H1 (cell line): Measurements from ENCODE around the gene PCNX3.

Source experiments
- BCL11A ChIP-seq, 2 experiments: IDR thresholded peaks; one replicate each; pipeline ENCODE4 v1.6.1; 2011; ENCODE audit warnings: low read depth in 2 of 2, low read length in 2 of 2, mild to moderate bottlenecking in 2 of 2
- EGR1 ChIP-seq: IDR thresholded peaks from 2 replicates; pipeline ENCODE4 v1.6.1; 2011; ENCODE audit warnings: low read depth, low read length, borderline replicate concordance
- EP300 ChIP-seq, 2 experiments: IDR thresholded peaks; 1 replicate in 1 of 2; 2 replicates in 1 of 2; pipeline ENCODE4 v1.6.1; 2011 to 2012; ENCODE audit warnings: low read depth in 2 of 2, low read length in 2 of 2, mild to moderate bottlenecking in 2 of 2, borderline replicate concordance in 1 of 2, inconsistent platforms in 1 of 2, moderate library complexity in 1 of 2
- EZH2 ChIP-seq: fragments of 200-600 bp; sonication (generic); IDR thresholded peaks from 2 replicates; pipeline ENCODE4 v1.7.1; 2012; ENCODE audit warnings: low read depth, mild to moderate bottlenecking, moderate library complexity, low read length, inconsistent platforms; ENCODE audit not compliant: severe bottlenecking
- FOSL1 ChIP-seq: IDR thresholded peaks from 2 replicates; pipeline ENCODE4 v1.6.1; 2011; ENCODE audit warnings: mild to moderate bottlenecking, low read depth, low read length, moderate library complexity; ENCODE audit not compliant: insufficient read depth
- POLR2A ChIP-seq, 2 experiments: IDR thresholded peaks; 1 replicate in 1 of 2; 2 replicates in 1 of 2; pipeline ENCODE4 v1.6.1; 2011; ENCODE audit warnings: low read depth in 2 of 2, low read length in 2 of 2, mild to moderate bottlenecking in 2 of 2; ENCODE audit errors: control extremely low read depth in 1 of 2
- POLR2AphosphoS5 ChIP-seq: IDR thresholded peaks from 2 replicates; pipeline ENCODE4 v1.6.1; 2011; ENCODE audit warnings: low read depth, low read length
- SIN3A ChIP-seq, 2 experiments: IDR thresholded peaks in 1 of 2; conservative IDR thresholded peaks in 1 of 2; 2 replicates each; pipeline ENCODE4 v1.6.1; 2011 to 2012; ENCODE audit warnings: low read length in 2 of 2, improper control_type of control experiment in 1 of 2, low read depth in 1 of 2, mild to moderate bottlenecking in 1 of 2
- TAF1 ChIP-seq: IDR thresholded peaks from 2 replicates; pipeline ENCODE4 v1.6.1; 2011; ENCODE audit warnings: mild to moderate bottlenecking, low read depth, low read length
- ZNF274 ChIP-seq: IDR thresholded peaks from 2 replicates; pipeline ENCODE4 v1.7.0; 2012; ENCODE audit warnings: low read length, borderline replicate concordance; ENCODE audit errors: extremely low read depth
- TF ChIP-seq, protein P1 (sequence below), 3 experiments: IDR thresholded peaks; 1 replicate in 2 of 3; 2 replicates in 1 of 3; pipeline versions ENCODE4 v1.5.1 to v1.6.1; 2011; ENCODE audit warnings: low read length in 3 of 3, mild to moderate bottlenecking in 3 of 3, inconsistent platforms in 2 of 3, low read depth in 1 of 3, moderate library complexity in 1 of 3; ENCODE audit not compliant: insufficient read depth in 1 of 3; ENCODE audit errors: control extremely low read depth in 1 of 3
- TF ChIP-seq, protein P2 (sequence below): IDR thresholded peaks from 2 replicates; pipeline ENCODE4 v1.6.1; 2011; ENCODE audit warnings: low read length, improper control_type of control experiment
- TF ChIP-seq, protein P3 (sequence below): IDR thresholded peaks from 2 replicates; pipeline ENCODE4 v1.6.1; 2012; ENCODE audit warnings: inconsistent platforms

DNA sequence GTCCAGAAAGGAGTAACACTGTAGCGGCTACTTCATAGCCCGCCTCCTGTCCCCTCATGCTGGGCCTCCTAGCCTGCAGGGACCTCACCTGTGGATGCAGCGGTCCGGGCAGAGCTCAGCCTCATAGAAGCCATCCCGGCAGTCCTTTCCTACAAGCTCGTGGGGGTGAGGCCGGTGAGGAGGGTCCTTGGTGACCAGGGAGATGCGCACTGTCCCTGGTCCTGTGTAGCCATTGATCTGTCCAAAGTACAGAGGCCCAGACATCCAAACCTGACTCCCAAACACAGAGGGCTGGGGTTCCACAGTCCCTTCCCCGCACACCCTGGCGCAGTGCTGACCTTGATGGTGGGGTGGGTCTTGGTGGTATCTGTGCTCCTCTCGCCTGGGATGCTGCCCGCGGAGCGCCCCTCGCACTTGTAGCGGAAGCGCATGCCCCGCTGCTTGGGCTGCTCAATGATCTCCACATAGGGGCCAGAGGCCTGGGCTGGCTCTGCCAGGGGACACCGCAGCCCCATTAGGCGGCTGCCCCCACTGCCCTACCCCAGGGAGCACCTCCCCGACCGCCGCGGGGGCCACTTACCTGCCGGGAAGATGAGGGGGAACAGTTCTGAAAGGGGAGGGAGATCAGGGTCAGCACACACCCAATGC is 46.1 kb downstream of the PCNX3 start:
- TF ChIP-seq, protein P1, sequence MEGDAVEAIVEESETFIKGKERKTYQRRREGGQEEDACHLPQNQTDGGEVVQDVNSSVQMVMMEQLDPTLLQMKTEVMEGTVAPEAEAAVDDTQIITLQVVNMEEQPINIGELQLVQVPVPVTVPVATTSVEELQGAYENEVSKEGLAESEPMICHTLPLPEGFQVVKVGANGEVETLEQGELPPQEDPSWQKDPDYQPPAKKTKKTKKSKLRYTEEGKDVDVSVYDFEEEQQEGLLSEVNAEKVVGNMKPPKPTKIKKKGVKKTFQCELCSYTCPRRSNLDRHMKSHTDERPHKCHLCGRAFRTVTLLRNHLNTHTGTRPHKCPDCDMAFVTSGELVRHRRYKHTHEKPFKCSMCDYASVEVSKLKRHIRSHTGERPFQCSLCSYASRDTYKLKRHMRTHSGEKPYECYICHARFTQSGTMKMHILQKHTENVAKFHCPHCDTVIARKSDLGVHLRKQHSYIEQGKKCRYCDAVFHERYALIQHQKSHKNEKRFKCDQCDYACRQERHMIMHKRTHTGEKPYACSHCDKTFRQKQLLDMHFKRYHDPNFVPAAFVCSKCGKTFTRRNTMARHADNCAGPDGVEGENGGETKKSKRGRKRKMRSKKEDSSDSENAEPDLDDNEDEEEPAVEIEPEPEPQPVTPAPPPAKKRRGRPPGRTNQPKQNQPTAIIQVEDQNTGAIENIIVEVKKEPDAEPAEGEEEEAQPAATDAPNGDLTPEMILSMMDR (IDR thresholded peaks at IDR 0.05; ENCODE audit: control extremely low read depth in 1 of 3, insufficient read depth in 1 of 3, low read depth in 1 of 3, low read length in 3 of 3), result no peak
- TF ChIP-seq EGR1 (no peak), POLR2A (IDR thresholded peaks at IDR 0.05; ENCODE audit: control extremely low read depth in 1 of 2, low read depth in 2 of 2, low read length in 2 of 2) (no peak), POLR2AphosphoS5 (no peak), FOSL1 (no peak), SIN3A (conservative IDR thresholded peaks at IDR 0.05 in 1 of 2, IDR thresholded peaks at IDR 0.05 in 1 of 2; ENCODE audit: low read depth in 1 of 2, low read length in 2 of 2) (no peak), TAF1 (no peak), EZH2 (no peak), EP300 (IDR thresholded peaks at IDR 0.05; ENCODE audit: borderline replicate concordance in 1 of 2, low read depth in 2 of 2, low read length in 2 of 2) (no peak), BCL11A (IDR thresholded peaks at IDR 0.05; ENCODE audit: low read depth in 2 of 2, low read length in 2 of 2) (no peak), ZNF274 (no peak)
- TF ChIP-seq, protein P2, sequence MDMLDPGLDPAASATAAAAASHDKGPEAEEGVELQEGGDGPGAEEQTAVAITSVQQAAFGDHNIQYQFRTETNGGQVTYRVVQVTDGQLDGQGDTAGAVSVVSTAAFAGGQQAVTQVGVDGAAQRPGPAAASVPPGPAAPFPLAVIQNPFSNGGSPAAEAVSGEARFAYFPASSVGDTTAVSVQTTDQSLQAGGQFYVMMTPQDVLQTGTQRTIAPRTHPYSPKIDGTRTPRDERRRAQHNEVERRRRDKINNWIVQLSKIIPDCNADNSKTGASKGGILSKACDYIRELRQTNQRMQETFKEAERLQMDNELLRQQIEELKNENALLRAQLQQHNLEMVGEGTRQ, result no peak
- TF ChIP-seq, protein P3, sequence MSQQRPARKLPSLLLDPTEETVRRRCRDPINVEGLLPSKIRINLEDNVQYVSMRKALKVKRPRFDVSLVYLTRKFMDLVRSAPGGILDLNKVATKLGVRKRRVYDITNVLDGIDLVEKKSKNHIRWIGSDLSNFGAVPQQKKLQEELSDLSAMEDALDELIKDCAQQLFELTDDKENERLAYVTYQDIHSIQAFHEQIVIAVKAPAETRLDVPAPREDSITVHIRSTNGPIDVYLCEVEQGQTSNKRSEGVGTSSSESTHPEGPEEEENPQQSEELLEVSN, result no peak
